Lower leg skin (tissue), 3 donors: ENCODE results near the gene CRYM.

Experiments used
- POLR2A ChIP-seq, 2 donors: fragments of 450-650 bp; IDR thresholded peaks; one replicate each; pipeline ENCODE4 v1.6.1; 2016 to 2017; ENCODE audit warnings: antibody characterized with exemption in 2 of 2, mild to moderate bottlenecking in 1 of 2, moderate library complexity in 1 of 2
- TF ChIP-seq, protein P1 (sequence below), 3 donors: fragments of 450-650 bp; IDR thresholded peaks; one replicate each; pipeline ENCODE4 v1.5.1; 2016; ENCODE audit warnings: antibody characterized with exemption in 3 of 3, mild to moderate bottlenecking in 3 of 3, moderate library complexity in 2 of 3

DNA sequence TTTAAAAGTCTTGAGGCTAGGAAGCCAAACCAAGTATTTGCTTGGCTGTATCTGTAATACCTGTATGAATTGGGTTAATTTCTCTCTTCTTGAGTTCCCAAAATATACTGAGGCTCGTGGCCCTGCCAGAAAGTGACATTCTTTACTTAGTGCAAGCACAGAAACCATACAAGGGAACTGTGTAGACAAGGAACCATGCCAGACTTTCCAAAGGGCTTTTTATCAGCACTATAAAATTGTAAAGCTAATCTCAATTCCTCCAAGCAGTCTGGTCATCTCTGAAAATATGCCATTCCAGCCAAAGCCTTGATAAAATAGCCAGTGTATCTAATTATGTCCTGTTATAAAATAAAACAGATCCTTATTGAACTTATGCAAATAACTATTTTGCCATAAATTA, 7.2 kb upstream of the CRYM start:
- no peak for TF ChIP-seq POLR2A (IDR thresholded peaks at IDR 0.05)
- TF ChIP-seq, protein P1, sequence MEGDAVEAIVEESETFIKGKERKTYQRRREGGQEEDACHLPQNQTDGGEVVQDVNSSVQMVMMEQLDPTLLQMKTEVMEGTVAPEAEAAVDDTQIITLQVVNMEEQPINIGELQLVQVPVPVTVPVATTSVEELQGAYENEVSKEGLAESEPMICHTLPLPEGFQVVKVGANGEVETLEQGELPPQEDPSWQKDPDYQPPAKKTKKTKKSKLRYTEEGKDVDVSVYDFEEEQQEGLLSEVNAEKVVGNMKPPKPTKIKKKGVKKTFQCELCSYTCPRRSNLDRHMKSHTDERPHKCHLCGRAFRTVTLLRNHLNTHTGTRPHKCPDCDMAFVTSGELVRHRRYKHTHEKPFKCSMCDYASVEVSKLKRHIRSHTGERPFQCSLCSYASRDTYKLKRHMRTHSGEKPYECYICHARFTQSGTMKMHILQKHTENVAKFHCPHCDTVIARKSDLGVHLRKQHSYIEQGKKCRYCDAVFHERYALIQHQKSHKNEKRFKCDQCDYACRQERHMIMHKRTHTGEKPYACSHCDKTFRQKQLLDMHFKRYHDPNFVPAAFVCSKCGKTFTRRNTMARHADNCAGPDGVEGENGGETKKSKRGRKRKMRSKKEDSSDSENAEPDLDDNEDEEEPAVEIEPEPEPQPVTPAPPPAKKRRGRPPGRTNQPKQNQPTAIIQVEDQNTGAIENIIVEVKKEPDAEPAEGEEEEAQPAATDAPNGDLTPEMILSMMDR (IDR thresholded peaks at IDR 0.05): no peak
